ENCODE data around the gene UBE3C.
A peak's percentile ranks its signal among the peaks of the same experiment; 100 is the strongest.

Gene UBE3C

DNA sequence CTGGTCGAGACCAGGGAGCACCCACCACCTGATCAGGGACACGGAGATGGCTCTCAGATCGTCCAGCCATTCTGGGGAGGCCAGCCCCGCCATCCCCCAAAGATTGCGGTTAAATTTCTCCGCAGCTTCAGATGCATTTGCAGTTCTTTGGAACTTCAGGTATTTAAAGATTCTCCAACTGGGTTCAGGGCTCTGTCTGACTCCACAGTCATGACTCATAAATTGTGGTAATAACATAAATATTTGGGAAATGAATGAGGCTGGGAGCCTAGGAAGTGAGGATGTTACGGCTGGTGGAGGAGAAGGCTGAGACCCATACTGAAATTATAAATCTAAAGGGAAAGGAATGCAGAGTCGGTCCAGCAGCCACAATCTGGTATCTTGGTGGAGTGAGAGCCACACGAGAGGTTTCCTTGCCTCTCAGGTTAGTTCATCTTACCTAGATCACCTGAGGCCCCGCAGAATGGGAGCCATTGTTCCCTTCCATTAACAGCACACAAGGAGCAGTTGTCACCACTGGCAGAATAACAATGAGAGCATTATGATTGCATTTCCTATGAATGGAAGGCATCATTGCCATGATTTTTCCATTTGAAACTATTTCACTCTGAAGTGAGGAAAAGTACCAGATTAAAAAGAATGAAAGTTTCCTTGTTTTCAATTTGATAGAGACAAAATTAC is 171.4 kb downstream of the UBE3C start:
- Histone ChIP-seq H2BK12ac (ENCODE audit: low read length) (peak overlapping the region; percentile 58), H3K18ac (ENCODE audit: low read length) (no peak overlapping the region), H2BK120ac (ENCODE audit: insufficient read depth, low read length, poor library complexity) (no peak overlapping the region), H2AK5ac (ENCODE audit: low read length) (no peak overlapping the region), H3K79me2 (ENCODE audit: control insufficient read depth, insufficient read depth, low read length, poor library complexity) (no peaks in the 10 kb centered on the region), H3K9ac (ENCODE audit: low read length) (no peak overlapping the region), H3K4me1 (ENCODE audit: control insufficient read depth in 1 of 2, insufficient read depth in 2 of 2, low read length in 2 of 2) (peaks cover 9 to 16% of the 10 kb centered on the region in 2 experiments), H4K8ac (ENCODE audit: low read depth, low read length) (no peak overlapping the region), H3K23ac (ENCODE audit: low read length) (no peak overlapping the region), H3K4me2 (ENCODE audit: low read length) (no peak overlapping the region), H3K79me1 (ENCODE audit: low read length) (peaks cover 9% of the 10 kb centered on the region), H3K27me3 (ENCODE audit: insufficient read depth, low read length) (no peaks in the 10 kb centered on the region), H3K14ac (ENCODE audit: low read length) (peak overlapping the region; percentile 46), H3K27ac (ENCODE audit: low read depth, low read length) (peak overlapping the region; percentile 35), H3K4me3 (ENCODE audit: low read depth, low read length) (no peak overlapping the region), H3K36me3 (ENCODE audit: control insufficient read depth in 1 of 2, insufficient read depth in 2 of 2, low read length in 2 of 2) (no peaks in the 10 kb centered on the region), H2AFZ (ENCODE audit: insufficient read depth, low read length, poor library complexity) (no peak overlapping the region), H2BK5ac (ENCODE audit: low read depth, low read length, poor library complexity) (no peak overlapping the region), H4K12ac (ENCODE audit: low read depth, low read length) (no peak overlapping the region), H4K91ac (ENCODE audit: low read depth, low read length) (no peak overlapping the region), H3K9me3 (ENCODE audit: insufficient read depth, low read depth, low read length) (no peaks in the 10 kb centered on the region), H3K4ac (ENCODE audit: low read depth, low read length) (no peak overlapping the region)
- DNase-seq = peak; percentile 85 to 95
- WGBS (ENCODE audit: extremely low coverage, insufficient coverage, insufficient read length) = no CpG with 5 or more reads among the region's 10 CpGs

DNA sequence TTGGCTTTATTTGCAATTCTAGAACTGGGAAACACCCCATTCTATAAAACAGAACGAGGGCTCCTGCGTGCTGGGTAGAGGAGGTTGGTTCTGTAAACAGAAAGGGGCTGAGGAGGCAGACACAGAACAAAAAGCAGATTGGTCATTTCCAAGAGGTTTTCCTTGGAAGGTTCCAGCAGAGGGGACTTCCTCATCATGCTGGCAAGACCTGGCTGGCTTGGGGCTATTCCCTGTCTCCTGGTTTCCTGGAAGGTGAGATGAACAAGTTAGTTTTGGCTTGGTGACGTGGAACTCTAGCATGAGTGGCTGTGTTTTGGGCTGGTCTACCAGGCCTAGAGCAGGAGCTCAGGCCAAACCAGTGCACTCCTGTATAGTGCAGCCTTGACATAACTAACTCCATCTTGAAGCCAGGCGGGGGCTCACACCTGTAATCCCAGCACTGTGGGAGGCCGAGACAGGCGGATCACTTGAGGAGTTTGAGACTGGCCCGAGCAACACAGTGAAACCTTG is 172.0 kb downstream of the UBE3C start:
- Histone ChIP-seq H3K4me1 (ENCODE audit: control insufficient read depth in 1 of 2, insufficient read depth in 2 of 2, low read length in 2 of 2) (peaks cover 9 to 16% of the 10 kb centered on the region in 2 experiments), H3K4me2 (ENCODE audit: low read length) (no peak overlapping the region), H3K27me3 (ENCODE audit: insufficient read depth, low read length) (no peaks in the 10 kb centered on the region), H3K27ac (ENCODE audit: low read depth, low read length) (peak overlapping the region; percentile 12), H2BK5ac (ENCODE audit: low read depth, low read length, poor library complexity) (no peak overlapping the region), H2AFZ (ENCODE audit: insufficient read depth, low read length, poor library complexity) (no peak overlapping the region), H3K9me3 (ENCODE audit: insufficient read depth, low read depth, low read length) (no peaks in the 10 kb centered on the region), H4K8ac (ENCODE audit: low read depth, low read length) (no peak overlapping the region), H3K4me3 (ENCODE audit: low read depth, low read length) (no peak overlapping the region), H3K4ac (ENCODE audit: low read depth, low read length) (no peak overlapping the region), H3K18ac (ENCODE audit: low read length) (no peak overlapping the region), H2BK120ac (ENCODE audit: insufficient read depth, low read length, poor library complexity) (no peak overlapping the region), H3K23ac (ENCODE audit: low read length) (no peak overlapping the region), H3K79me1 (ENCODE audit: low read length) (peaks cover 9% of the 10 kb centered on the region), H3K9ac (ENCODE audit: low read length) (no peak overlapping the region), H4K91ac (ENCODE audit: low read depth, low read length) (peak overlapping the region; percentile 8), H3K36me3 (ENCODE audit: control insufficient read depth in 1 of 2, insufficient read depth in 2 of 2, low read length in 2 of 2) (no peaks in the 10 kb centered on the region), H2AK5ac (ENCODE audit: low read length) (peak overlapping the region; percentile 61), H4K12ac (ENCODE audit: low read depth, low read length) (no peak overlapping the region), H3K79me2 (ENCODE audit: control insufficient read depth, insufficient read depth, low read length, poor library complexity) (no peaks in the 10 kb centered on the region), H3K14ac (ENCODE audit: low read length) (peak overlapping the region; percentile 65), H2BK12ac (ENCODE audit: low read length) (peak overlapping the region; percentile 82)
- no CpG with 5 or more reads among the region's 7 CpGs for WGBS (ENCODE audit: extremely low coverage, insufficient coverage, insufficient read length)
- DNase-seq = peak in 1 of 2 donors; percentile 22

DNA sequence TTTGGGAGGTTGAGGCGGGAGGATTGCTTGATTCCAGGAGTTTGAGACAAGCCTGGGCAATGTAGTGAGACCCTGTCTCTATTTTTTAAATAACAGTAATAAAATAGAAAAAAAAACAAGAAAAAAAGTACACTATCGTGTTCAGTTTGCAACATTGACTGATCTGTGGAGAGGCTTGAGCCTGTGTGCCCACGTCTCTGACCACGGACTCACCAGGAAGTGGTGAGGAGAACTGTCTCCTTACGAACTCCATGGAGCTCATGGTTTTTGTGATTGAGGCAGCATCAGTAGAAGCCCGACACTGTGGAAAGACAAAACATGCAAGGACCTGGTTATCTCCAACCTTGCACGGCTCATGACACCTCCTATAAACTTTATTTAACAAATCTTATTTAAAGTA is 174.2 kb downstream of the UBE3C start:
- Histone ChIP-seq H3K9me3 (ENCODE audit: insufficient read depth, low read depth, low read length) (no peaks in the 10 kb centered on the region), H3K79me1 (ENCODE audit: low read length) (peaks cover 9% of the 10 kb centered on the region), H3K18ac (ENCODE audit: low read length) (no peak overlapping the region), H4K91ac (ENCODE audit: low read depth, low read length) (no peak overlapping the region), H3K36me3 (ENCODE audit: control insufficient read depth in 1 of 2, insufficient read depth in 2 of 2, low read length in 2 of 2) (no peaks in the 10 kb centered on the region), H3K9ac (ENCODE audit: low read length) (no peak overlapping the region), H4K12ac (ENCODE audit: low read depth, low read length) (no peak overlapping the region), H3K27ac (ENCODE audit: low read depth, low read length) (no peak overlapping the region), H3K27me3 (ENCODE audit: insufficient read depth, low read length) (no peaks in the 10 kb centered on the region), H2BK120ac (ENCODE audit: insufficient read depth, low read length, poor library complexity) (no peak overlapping the region), H2BK5ac (ENCODE audit: low read depth, low read length, poor library complexity) (no peak overlapping the region), H3K23ac (ENCODE audit: low read length) (no peak overlapping the region), H4K8ac (ENCODE audit: low read depth, low read length) (no peak overlapping the region), H2AK5ac (ENCODE audit: low read length) (no peak overlapping the region), H3K4me2 (ENCODE audit: low read length) (no peak overlapping the region), H3K14ac (ENCODE audit: low read length) (no peak overlapping the region), H2BK12ac (ENCODE audit: low read length) (no peak overlapping the region), H3K4me1 (ENCODE audit: control insufficient read depth in 1 of 2, insufficient read depth in 2 of 2, low read length in 2 of 2) (peaks cover 9 to 16% of the 10 kb centered on the region in 2 experiments), H3K4me3 (ENCODE audit: low read depth, low read length) (no peak overlapping the region), H3K4ac (ENCODE audit: low read depth, low read length) (no peak overlapping the region), H2AFZ (ENCODE audit: insufficient read depth, low read length, poor library complexity) (no peak overlapping the region), H3K79me2 (ENCODE audit: control insufficient read depth, insufficient read depth, low read length, poor library complexity) (no peaks in the 10 kb centered on the region)
- DNase-seq = no peak
- no CpG with 5 or more reads among the region's 7 CpGs for WGBS (ENCODE audit: extremely low coverage, insufficient coverage, insufficient read length)

DNA sequence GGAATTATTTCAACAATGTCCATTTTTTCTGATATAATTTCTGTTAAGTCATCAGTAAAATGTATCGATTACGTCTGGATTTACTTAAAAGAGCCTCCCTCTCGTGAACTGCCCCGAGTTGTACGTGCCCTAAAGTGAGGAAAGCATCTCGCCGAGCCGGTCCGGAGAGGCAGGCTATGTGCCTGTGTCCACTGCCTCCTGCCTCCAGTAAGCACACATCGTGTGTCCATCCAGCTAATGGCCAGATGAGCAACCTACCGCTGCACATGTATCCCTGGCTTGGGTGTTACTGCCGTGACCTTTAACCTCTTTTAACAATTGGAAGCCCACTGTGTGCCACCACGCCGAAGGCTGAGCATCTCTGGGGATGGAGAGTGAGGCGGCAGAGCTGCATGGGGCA is 174.9 kb downstream of the UBE3C start:
- Histone ChIP-seq H2AK5ac (ENCODE audit: low read length) (no peak overlapping the region), H3K9ac (ENCODE audit: low read length) (no peak overlapping the region), H2BK120ac (ENCODE audit: insufficient read depth, low read length, poor library complexity) (no peak overlapping the region), H3K4me2 (ENCODE audit: low read length) (no peak overlapping the region), H2BK12ac (ENCODE audit: low read length) (no peak overlapping the region), H3K4ac (ENCODE audit: low read depth, low read length) (no peak overlapping the region), H4K91ac (ENCODE audit: low read depth, low read length) (no peak overlapping the region), H2AFZ (ENCODE audit: insufficient read depth, low read length, poor library complexity) (no peak overlapping the region), H3K79me2 (ENCODE audit: control insufficient read depth, insufficient read depth, low read length, poor library complexity) (no peaks in the 10 kb centered on the region), H4K12ac (ENCODE audit: low read depth, low read length) (no peak overlapping the region), H3K18ac (ENCODE audit: low read length) (no peak overlapping the region), H3K27ac (ENCODE audit: low read depth, low read length) (no peak overlapping the region), H3K4me1 (ENCODE audit: control insufficient read depth in 1 of 2, insufficient read depth in 2 of 2, low read length in 2 of 2) (peaks cover 9 to 16% of the 10 kb centered on the region in 2 experiments), H4K8ac (ENCODE audit: low read depth, low read length) (no peak overlapping the region), H3K36me3 (ENCODE audit: control insufficient read depth in 1 of 2, insufficient read depth in 2 of 2, low read length in 2 of 2) (no peaks in the 10 kb centered on the region), H3K27me3 (ENCODE audit: insufficient read depth, low read length) (no peaks in the 10 kb centered on the region), H2BK5ac (ENCODE audit: low read depth, low read length, poor library complexity) (no peak overlapping the region), H3K14ac (ENCODE audit: low read length) (no peak overlapping the region), H3K4me3 (ENCODE audit: low read depth, low read length) (no peak overlapping the region), H3K23ac (ENCODE audit: low read length) (no peak overlapping the region), H3K79me1 (ENCODE audit: low read length) (peaks cover 9% of the 10 kb centered on the region), H3K9me3 (ENCODE audit: insufficient read depth, low read depth, low read length) (no peaks in the 10 kb centered on the region)
- no CpG with 5 or more reads among the region's 15 CpGs for WGBS (ENCODE audit: extremely low coverage, insufficient coverage, insufficient read length)
- peak in 1 of 2 donors; percentile 55 for DNase-seq
